ENCODE results near the gene PRRT4.

Gene PRRT4

GRCh38 chr7:128343554-128344430 is 17.7 kb downstream of the PRRT4 start, which contains the start of gene RBM28:
RBM28 (minus strand) TSS chr7:128343908; CDS start chr7:128343793, 115 bp downstream.
- peak; percentile 63 for DNase-seq

DNA sequence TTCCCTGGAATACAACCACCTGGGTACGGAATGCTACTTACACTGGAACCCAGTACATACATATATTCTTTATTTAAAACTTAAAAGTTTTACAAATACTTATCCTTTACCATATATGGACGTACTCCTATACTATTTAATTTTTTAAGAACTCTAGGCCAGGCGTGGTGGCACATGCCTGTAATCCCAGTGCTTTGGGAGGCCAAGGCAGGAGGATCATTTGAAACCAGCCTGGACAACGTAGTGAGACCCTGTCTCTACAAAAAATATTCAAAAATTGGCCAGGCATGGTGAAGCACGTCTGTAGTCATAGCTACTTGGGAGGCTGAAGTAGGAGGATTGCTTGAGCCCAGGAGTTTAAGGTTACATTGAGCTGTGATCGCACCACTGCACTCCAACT is 19.8 kb downstream of the PRRT4 start:
- no peak for DNase-seq

- no peak for DNase-seq
Observed at GRCh38 chr7:128335730-128336129, 25.8 kb downstream of the PRRT4 start.

- DNase-seq, result no peak
Observed at GRCh38 chr7:128324368-128324680, 37.2 kb downstream of the PRRT4 start.

DNA sequence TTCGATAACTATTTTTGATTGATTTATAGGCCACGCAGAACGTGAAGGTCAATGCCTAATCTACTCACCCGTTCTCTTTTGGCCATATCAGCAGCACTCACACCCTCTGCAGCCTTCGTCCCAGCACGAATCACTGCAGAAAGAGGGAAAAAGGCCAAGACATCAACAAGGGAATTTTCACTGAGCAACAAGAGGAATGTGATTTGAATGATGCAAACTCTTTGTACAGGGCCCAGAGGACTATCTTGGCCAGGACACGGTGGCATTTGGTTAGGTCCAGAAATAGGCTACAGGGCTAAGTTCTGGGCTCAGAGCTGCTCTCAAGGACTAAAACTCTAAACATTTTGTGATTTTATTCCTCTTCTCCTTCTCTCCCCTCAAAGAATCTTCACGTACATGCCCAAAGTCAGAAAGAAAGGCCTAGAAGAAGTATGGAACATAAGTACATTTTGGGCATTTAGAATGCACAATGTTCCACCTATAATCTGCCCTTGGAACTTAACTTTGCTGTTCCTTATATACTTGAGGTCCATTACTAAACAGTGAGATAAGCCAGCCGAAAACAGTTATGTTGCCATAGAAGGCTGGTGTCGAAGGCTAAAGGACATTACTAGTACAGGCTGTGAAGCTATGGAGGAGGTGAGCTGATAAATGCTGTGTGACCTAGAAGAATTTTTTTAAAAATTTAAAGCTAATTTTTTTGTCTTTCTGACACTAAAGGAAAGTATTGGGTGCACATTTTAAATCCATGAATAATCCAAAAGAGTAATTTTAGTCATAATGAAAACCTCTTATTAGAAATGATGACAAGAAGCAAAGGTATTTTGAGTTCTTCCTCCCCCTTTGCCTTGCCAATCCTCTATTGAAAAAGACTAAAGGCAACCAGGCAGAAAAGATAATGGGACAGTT is 37.8 kb downstream of the PRRT4 start:
- DNase-seq, result no peak

DNA sequence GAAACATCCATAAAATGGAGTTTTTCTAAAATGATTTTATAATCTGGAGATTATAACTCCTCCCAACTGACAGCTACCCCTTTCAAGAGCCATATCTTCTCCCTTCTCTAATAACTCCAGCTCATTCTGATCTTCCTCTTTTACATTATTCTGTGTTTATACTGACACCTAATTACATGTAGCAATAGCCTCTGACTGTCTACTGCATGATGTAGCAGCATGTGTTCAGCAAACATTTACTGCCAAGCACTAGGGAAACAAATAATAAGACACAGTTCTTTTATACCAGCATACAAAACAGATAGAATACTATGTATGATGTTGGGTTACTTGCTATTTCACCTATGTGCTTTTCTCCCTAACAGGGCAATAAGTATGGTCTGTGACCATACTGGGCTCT is 38.5 kb downstream of the PRRT4 start:
- no peak for DNase-seq

DNA sequence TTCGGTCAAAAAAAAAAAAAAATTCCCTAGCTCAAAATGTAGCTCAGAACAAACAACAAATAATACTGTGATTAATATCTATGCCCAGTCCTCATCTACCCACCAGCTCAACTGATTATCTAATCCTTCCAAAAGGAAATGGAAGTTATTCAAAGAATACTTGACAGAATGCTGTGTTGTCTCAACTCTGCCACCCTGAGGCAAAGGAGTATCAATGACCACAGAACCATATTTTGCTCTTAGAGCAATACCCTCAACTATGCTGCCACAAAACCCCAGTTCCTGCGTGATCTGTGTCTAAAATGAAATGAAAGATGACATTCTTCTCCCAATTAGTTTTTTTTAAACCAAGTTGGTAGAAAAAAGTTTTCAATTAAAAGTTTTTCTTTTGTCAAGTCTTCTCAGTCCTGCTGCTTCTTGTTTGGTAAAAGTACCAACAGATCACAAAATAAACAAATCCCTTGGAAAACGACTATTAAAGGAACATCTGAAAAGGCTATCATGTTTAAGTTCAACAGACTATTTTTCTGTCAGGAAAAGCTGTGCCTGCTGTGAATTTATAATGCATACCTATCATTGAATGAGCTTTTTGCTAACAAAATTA is 39.3 kb downstream of the PRRT4 start:
- DNase-seq, result no peak

DNA sequence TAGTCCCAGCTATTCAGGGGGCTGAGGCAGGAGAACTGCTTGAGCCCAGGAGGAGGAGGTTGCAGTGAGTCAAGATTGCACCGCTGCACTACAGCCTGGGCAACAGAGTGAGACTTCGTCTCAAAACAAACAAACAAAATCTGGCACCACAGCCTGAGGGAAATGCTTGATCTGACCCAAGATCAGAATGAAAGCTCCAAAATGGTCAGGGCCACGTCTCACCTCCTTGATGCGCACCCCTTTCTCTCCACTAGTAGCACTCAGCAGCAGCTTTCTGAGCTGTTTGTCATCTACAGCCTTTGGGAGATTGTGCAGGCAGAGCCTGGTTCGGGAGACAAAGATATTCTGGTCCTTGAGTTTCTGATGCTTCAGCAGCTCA is 40.5 kb downstream of the PRRT4 start:
- no peak for DNase-seq

- DNase-seq, result no peak
Observed at GRCh38 chr7:128318691-128319090, 42.8 kb downstream of the PRRT4 start.

DNA sequence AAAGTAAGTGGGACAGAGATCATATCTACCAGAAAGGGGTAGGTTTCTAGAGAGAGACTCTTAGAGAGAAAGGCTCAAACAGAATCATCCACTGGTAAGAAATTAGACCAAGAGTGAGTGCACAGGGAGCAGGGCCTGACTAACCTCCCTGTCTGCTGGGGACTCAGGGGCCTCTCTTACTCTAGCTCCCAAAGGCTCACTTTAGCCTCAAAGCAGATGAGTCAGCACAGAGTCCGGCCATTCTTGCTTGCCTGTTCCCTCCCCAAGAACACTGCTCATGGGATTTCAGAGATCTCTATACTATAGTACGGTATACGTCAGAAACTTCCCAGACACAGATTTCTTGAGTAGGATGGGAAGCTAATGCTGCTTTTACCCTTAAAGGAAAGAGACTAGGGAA is 50.5 kb downstream of the PRRT4 start:
- no peak for DNase-seq

DNA sequence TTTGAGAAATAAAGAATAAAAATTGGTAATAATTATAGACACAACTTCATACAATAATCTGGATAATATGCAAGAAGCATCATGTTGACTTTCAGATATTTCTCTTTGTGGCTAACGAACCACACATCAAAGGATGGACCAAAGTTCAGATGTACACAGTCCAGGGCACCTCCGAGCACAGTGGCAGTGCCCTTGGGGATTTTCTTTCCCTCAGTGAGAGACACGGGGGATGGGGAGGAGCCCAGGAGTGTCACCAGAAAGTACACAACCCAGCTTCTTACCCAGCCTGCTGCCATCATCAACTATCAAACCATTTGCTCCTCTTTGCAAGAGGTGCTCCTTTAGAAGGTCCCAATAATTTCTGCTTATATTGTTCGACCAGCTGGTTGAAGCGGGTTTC is 51.0 kb downstream of the PRRT4 start:
- no peak for DNase-seq

DNA sequence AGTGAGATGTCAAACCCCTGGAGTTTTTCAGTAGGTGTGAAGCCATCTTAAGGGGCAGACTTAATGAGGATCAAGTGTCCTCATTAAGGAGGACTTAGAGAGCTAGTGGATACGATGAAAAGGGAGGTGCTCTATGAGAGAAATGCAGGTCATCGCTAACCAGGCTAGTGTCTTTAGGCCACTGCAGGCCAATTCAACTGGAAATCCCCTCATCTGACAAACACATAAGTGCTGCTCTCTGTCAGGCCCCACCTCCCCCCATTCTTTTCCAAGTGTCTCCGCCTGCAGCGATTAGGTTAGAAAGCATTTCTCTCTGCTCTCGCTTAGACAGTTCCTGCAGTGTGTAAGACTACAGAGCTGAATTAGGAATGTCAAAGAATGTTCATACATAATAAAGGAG is 51.5 kb downstream of the PRRT4 start:
- DNase-seq, result no peak

GRCh38 chr7:128309124-128309523 is 52.4 kb downstream of the PRRT4 start:
- no peak for DNase-seq

GRCh38 chr7:128307061-128307460 is 54.4 kb downstream of the PRRT4 start:
- no peak for DNase-seq

DNA sequence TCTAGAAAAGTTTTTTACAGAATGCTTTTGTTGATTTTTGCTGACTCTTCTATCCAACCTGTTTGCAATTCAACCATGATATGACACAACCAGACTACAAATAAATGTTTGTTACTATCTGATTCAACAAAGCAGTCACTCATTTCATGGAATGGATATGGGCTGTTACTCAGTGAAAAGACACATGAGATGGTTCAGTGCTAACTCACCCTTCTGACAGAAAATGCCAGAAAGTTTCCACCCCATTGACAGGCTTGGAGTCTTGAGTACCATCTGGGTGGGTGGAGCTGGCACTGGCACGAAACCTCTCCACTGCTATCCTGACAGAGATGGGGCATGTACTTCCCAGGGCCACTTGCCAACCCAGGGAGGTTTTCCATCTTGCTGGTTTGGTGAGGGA is 57.3 kb downstream of the PRRT4 start:
- DNase-seq, result no peak

GRCh38 chr7:128303643-128304042 is 57.8 kb downstream of the PRRT4 start:
- no peak for DNase-seq

DNA sequence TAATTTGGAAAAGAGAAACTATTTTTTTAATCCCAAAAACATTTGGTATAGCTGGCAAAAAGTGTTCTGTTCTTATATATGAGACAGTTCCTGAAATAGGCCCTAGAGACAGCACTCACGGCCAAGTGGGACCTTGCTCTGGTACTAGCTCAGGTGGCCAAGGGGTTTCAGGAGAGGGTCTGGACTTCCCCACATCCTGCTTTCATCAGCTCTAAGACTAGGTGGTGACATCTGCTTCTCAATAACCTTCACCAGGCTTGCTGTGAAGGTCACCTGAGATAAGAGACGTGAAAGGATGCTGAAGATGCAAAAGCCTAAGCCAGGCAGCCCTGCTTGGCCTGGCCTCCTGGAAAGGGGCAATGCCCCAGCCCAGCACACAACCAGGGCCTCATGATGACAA is 58.4 kb downstream of the PRRT4 start:
- DNase-seq, result no peak

DNA sequence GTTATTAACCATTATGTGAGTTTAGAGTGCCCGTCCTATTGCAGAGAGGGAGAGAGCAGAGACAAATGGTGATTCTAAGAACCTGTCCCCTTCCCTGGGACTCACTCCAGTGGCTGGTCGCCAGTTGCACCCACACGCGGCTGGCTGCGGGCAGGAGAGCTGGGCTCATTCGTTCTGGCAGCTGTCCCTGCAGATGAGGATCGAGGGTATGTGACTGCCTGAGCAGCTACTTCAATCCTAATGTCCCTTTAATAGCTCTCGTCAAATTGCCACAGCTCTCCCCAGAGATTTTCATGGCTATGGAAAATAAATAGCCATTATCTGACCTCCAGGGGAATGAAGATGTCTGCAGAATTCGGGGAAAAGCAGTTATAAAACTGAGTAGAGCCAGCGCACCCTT is 59.4 kb downstream of the PRRT4 start:
- no peak for DNase-seq
